ENCODE measurements around the gene CEP63.
"Not testable (repeated sequence)": the region's sequence is repeated elsewhere in the genome, so short reads cannot be mapped to it uniquely, and the experiment has no call there.

The CEP63 gene

DNA sequence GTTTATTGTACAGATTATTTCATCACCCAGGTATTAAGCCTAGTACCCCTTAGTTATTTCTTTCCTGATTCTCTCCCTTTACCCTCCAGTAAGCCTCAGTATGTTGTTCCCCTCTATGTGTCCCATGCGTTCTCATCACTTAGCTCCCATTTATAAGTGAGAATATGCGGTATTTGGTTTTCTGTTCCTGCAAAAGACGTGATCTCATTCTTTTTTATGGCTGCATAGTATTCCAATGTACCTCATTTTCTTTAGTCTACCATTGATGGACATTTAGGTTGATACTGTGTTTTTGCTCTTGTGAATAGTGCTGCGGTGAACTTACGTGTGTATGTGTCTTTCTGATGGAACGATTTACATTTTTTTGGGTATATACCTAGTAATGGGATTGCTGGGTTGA lies 36.7 kb downstream of the CEP63 start:
- DNase-seq = no peak

DNA sequence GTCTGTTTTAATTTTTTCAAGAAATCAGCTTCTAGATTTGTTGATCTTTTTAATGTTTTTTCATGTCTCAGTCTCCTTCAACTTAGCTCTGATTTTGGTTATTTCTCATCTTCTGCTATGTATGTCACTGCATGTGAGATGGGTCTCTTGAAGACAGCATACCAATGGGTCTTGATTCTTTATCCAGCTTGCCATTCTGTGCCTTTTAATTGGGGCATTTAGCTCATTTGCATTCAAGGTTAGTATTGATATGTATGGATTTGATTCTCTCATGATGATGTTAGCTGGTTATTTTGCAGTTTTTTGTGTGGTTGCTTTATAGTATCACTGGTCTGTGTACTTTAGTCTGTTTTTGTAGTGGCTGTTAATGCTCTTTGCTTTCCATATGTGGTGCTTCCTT lies 39.4 kb downstream of the CEP63 start:
- no peak for DNase-seq

GRCh38 chr3:134526319-134526718 lies 40.5 kb downstream of the CEP63 start:
- DNase-seq = no peak

GRCh38 chr3:134527037-134527436 lies 41.2 kb downstream of the CEP63 start:
- no peak for DNase-seq

GRCh38 chr3:134527538-134528186 lies 41.8 kb downstream of the CEP63 start:
- DNase-seq = no peak

GRCh38 chr3:134533493-134533892 lies 47.6 kb downstream of the CEP63 start:
- no peak for DNase-seq

GRCh38 chr3:134535186-134535970 lies 49.5 kb downstream of the CEP63 start:
- DNase-seq = no peak

GRCh38 chr3:134536781-134537180 lies 50.9 kb downstream of the CEP63 start:
- no peak for DNase-seq

- DNase-seq = no peak
Observed at GRCh38 chr3:134542287-134542958, 56.6 kb downstream of the CEP63 start.

DNA sequence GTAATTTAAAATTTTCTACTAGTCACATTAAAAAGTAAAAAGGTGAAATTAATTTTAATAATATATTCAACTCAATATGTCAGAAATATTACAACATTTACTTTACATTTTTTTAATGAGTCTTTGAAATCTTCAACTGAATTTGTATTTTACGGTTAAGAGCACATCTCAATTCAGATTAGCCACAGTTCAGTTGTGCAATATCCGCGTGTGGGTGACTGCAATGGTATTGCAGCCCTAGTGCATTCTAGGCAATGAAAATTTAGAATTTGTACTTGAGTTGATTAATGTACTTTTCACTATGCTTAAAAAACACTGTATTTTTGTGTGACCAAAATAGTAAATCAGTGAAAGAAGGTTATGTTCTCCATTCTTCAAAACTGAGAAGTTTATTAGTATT lies 57.3 kb downstream of the CEP63 start:
- no peak for DNase-seq

DNA sequence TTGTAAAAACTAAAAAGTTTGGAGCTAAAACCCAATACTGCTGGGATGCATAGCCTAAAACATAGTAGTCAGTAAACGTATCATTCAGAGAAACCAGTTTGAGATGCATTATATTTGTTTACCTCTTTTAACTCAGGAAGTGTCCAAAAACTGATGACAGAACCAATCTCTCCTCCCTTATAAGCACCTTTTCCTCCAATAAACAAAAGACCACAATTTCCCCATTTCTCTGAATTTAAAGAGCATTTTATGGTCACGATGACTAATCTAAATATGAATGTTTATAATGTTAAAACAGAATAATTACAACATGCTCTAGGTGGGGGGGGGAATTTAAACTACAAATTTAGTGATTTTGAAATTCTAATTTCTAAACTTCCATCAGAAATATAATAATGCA lies 58.5 kb downstream of the CEP63 start:
- no peak for DNase-seq

DNA sequence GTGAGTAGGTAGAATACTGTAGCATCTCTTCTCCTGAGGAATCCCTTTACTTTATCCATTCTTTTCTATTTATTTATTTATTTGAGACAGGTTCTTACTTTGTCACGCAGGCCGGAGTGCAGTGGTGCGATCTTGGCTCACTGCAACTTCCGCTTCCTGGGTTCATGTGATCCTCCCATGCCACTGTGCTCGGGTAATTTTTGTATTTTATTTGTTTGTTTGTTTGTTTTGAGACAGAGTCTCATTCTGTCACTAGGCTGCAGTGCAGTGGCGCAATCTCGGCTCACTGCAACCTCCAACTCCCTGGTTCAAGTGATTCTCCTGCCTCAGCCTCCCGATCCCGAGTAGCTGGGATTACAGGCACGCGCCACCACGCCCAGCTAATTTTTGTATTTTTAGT lies 58.9 kb downstream of the CEP63 start:
- DNase-seq = not testable (repeated sequence)

DNA sequence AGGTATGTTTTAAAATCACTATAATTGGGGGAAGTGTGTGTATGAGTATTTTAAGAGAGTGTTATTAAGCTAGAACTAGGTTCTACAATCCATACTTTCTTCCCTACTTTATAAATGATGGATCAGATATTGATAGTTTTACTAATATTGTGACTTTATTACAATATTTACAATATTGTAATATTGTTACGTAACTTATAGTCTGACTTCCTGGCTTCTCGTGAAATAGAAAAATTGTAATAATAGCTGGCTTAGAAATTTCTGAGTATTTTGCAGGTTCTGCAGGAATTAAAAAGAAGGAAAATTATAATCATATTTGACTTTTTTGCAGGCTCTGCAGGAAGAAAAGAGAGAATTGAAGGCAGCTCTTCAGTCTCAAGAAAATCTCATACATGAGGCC lies 60.0 kb downstream of the CEP63 start:
- DNase-seq = no peak

DNA sequence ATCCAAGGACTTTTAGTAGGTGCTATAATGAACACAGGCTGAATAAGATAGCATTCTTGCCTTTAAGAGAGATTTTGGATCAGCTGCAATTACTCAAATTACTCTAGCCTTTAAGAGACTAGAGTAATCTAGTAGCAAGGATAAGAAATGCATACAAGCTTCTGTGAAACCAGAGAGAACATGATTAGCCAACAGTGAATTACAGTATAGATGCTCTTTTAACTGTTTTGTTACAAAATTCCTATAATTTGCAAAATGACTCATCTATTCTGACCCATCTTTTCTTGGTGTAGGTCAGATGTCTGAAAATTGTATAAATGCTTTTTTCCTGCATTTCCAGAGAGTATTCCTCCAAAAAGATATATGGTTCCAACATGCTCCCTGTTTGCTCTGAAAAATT lies 66.9 kb downstream of the CEP63 start:
- DNase-seq = no peak

DNA sequence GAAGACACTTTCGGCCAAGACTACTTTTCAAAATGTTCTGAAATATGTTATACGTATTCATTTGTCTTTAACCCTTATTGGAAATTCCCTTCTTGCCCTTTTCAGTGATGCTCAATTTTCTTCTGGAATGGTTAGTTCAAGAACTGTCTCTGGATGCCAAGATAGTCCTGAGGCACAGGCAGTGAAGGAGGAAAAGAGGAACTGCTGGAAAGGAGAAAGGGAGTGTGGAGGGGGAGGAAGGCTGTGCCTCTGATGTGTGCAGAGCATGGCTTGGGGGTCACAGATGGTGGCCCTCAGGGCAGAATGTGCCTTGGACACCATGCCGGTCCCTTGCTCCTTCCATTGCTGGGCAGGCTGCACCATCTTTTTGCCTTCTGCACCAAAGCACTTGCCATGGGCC lies 73.7 kb downstream of the CEP63 start:
- no peak for DNase-seq

DNA sequence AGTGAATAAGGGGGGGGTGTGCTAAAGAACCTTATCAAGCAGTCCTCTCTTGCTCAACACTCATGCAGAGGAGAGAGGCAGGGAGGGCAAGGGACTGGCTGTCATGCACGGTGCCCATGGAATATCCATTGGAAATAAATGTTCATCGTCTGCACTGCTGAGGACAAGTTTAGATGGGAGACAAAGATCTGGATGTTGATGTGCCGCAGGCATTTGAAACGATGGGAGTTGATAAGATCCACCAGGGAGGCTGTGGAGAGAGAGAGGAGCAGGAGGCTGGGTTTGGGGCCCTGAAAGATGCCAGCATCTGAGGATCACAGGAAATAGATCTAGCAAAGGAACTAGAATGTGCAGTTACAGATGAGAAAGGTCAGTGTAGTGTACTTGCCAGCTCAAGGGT lies 76.2 kb downstream of the CEP63 start:
- no peak for DNase-seq

GRCh38 chr3:134563601-134564000 lies 77.7 kb downstream of the CEP63 start:
- DNase-seq = no peak

GRCh38 chr3:134564991-134565390 lies 79.1 kb downstream of the CEP63 start:
- no peak for DNase-seq

GRCh38 chr3:134567605-134568004 lies 81.7 kb downstream of the CEP63 start:
- no peak for DNase-seq

DNA sequence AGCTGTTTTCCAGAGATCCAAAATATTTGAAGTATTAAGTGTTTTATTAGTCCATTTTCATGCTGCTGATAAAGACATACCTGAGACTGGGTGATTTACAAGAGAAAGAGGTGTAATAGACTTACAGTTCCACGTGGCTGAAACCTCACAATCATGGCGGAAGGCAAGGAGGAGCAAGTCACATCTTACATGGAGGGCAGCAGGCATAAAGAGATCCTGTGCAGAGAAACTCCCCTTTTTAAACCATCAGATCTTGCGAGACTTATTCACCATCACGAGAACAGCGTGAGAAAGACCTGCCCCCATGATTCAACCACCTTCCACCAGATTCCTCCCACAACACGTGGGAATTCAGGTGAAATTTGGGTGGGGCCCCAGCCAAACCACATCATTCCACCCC lies 82.9 kb downstream of the CEP63 start:
- DNase-seq = no peak

GRCh38 chr3:134569899-134570298 lies 84.0 kb downstream of the CEP63 start:
- DNase-seq = not testable (repeated sequence)

DNA sequence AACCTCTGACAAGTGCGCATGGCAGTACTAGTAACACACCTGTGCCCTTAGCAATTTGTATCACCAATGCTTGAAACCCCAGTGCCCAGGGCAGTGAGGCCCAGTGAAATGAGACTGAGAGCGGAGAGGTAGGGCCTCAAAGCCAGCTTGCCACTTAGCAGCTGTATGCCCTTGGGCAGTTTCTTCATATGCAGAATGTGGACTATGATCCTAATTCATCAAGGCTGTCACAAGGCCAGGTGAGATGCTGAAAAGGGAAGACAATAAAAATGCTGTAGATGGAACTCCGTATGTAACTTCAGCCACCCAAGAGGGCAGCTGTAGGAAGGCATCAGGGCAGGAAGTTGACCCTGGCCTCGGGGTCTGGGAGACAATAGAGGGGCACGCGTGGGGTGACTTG lies 90.6 kb downstream of the CEP63 start:
- DNase-seq = no peak

GRCh38 chr3:134576831-134577230 lies 91.0 kb downstream of the CEP63 start:
- no peak for DNase-seq

- DNase-seq = no peak
Observed at GRCh38 chr3:134579141-134579665, 93.3 kb downstream of the CEP63 start.

Measured in NCI-H1092 treated with DMSO at 0.1 percent for 48 hours (cell line).